ENCODE data around the gene TBC1D7. TPM values are rescaled to one million over a fixed set of nuclear protein-coding genes. Genes with fewer than 3 reads are reported as not detected.

The TBC1D7 gene
- polyA plus RNA-seq, 1 of the 3 experiments (the other 2 are of a cell fraction), result 25.2 TPM

DNA sequence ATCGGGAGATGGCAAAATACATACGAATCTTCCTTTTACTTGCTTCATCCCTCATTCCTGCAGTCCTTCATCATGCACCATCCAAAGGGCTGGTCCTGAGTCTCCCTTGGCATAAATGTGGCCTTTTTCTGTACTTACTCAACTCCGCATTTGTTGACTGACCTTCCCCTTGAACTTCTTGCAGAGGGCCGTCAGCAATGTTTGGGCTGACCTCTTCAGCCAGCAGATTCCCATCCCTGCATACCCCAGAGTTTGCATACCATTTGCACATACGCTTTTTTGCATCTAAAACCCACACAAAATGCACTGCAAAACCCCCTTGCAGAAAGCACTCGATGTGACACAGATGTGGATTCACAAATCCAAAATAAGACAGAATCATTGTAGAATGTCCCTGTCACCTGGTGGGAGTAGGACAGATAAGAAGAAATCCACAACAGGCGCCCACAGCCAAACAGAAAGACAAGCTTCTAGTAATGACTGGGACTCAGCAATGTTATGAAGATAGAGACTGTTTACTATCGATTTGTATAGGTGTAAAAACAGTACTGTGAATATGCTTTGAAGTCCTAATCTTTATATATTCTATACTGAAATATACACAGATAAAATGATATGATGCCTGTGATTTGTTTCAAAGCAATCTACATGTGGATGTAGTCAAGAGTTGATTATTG, 45.8 kb downstream of the TBC1D7 start:
- Histone ChIP-seq H3K9ac (no peak overlapping the region), H3K27ac (ENCODE audit: low read depth in 2 of 2, low read length in 1 of 2) (no peak overlapping the region), H3K9me3 (no peaks in the 10 kb centered on the region), H3K79me2 (ENCODE audit: insufficient read depth) (no peaks in the 10 kb centered on the region), H3K4me1 (ENCODE audit: control insufficient read depth in 1 of 2, insufficient read depth in 2 of 2, low read depth in 1 of 2, low read length in 1 of 2) (no peaks in the 10 kb centered on the region; a peak in 1 of 4 replicates), H3K36me3 (replicated peaks in 1 of 2; ENCODE audit: control insufficient read depth in 1 of 2, insufficient read depth in 2 of 2, low read length in 1 of 2) (no peaks in the 10 kb centered on the region), H3K4me2 (no peak overlapping the region), H4K20me1 (ENCODE audit: insufficient read depth) (no peaks in the 10 kb centered on the region), H3K9me2 (no peaks in the 10 kb centered on the region), H3K4me3 (ENCODE audit: low read depth in 2 of 2, low read length in 1 of 2) (no peak overlapping the region), H3F3A (replicated peaks; ENCODE audit: insufficient read depth) (no peaks in the 10 kb centered on the region), H3K27me3 (ENCODE audit: insufficient read depth) (no peaks in the 10 kb centered on the region), H2AFZ (ENCODE audit: low read depth) (no peak overlapping the region)
- DNase-seq, result no peak
- 72% methylated on average over 8 of the region's 8 CpGs for WGBS (ENCODE audit: low lambda C conversion rate)
- ChIA-PET CTCF (no interaction called here), POLR2A (no interaction called here)
- TF ChIP-seq RXRA (IDR thresholded peaks at IDR 0.05; ENCODE audit: borderline replicate concordance, low read depth) (no peak), FOXM1 (IDR thresholded peaks at IDR 0.05; ENCODE audit: low read depth) (no peak), TAF1 (IDR thresholded peaks at IDR 0.05; ENCODE audit: borderline replicate concordance, low read depth, low read length) (no peak), GATA2 (CRISPR knock-in tag; IDR thresholded peaks at IDR 0.05) (no peak), EP300 (IDR thresholded peaks at IDR 0.05; ENCODE audit: borderline replicate concordance in 1 of 2, low read depth in 1 of 2, low read length in 1 of 2) (no peak), SIN3A (IDR thresholded peaks at IDR 0.05; ENCODE audit: borderline replicate concordance, low read depth, low read length) (no peak), NRF1 (IDR thresholded peaks at IDR 0.05; ENCODE audit: low read depth, low read length) (no peak)
- TF ChIP-seq, protein P1, sequence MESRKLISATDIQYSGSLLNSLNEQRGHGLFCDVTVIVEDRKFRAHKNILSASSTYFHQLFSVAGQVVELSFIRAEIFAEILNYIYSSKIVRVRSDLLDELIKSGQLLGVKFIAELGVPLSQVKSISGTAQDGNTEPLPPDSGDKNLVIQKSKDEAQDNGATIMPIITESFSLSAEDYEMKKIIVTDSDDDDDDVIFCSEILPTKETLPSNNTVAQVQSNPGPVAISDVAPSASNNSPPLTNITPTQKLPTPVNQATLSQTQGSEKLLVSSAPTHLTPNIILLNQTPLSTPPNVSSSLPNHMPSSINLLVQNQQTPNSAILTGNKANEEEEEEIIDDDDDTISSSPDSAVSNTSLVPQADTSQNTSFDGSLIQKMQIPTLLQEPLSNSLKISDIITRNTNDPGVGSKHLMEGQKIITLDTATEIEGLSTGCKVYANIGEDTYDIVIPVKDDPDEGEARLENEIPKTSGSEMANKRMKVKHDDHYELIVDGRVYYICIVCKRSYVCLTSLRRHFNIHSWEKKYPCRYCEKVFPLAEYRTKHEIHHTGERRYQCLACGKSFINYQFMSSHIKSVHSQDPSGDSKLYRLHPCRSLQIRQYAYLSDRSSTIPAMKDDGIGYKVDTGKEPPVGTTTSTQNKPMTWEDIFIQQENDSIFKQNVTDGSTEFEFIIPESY (IDR thresholded peaks at IDR 0.05; ENCODE audit: borderline replicate concordance, low read depth), result no peak
- TF ChIP-seq, protein P2, sequence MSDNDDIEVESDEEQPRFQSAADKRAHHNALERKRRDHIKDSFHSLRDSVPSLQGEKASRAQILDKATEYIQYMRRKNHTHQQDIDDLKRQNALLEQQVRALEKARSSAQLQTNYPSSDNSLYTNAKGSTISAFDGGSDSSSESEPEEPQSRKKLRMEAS (IDR thresholded peaks at IDR 0.05; ENCODE audit: low read depth), result no peak

DNA sequence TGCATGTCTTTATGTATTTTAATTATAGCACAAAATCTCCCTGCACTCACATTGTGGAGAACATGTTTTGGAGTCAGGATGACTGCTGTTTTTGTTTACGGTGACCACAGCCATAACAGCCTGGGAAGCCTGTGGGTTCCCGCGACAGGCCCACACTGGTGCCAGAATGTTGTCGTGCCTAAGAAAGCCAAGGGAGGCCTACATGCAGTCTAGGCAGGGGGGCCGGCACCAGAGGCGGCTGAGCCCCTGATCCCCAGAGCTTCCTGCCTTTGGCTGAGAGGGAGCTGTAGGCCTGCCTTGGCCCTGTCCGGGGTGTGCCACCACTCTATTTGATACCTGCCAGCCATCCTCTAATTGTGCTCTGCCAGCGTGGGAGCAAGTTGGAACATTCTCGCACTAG, 46.7 kb downstream of the TBC1D7 start:
- ChIA-PET POLR2A (no interaction called here), CTCF (no interaction called here)
- no peaks in the 10 kb centered on the region; a peak in 1 of 4 replicates for H3K4me1 ChIP-seq (ENCODE audit: control insufficient read depth in 1 of 2, insufficient read depth in 2 of 2, low read depth in 1 of 2, low read length in 1 of 2)
- H3K27me3 ChIP-seq (ENCODE audit: insufficient read depth), result no peaks in the 10 kb centered on the region
- H3K4me3 ChIP-seq (ENCODE audit: low read depth in 2 of 2, low read length in 1 of 2), result no peak overlapping the region
- no peak for DNase-seq
- no peaks in the 10 kb centered on the region for H3K79me2 ChIP-seq (ENCODE audit: insufficient read depth)
- no peak overlapping the region for H3K27ac ChIP-seq (ENCODE audit: low read depth in 2 of 2, low read length in 1 of 2)
- no peak overlapping the region for H3K9ac ChIP-seq
- H3K9me3 ChIP-seq, result no peaks in the 10 kb centered on the region
- no peaks in the 10 kb centered on the region for H4K20me1 ChIP-seq (ENCODE audit: insufficient read depth)
- no peaks in the 10 kb centered on the region for H3K9me2 ChIP-seq
- H3F3A ChIP-seq (replicated peaks; ENCODE audit: insufficient read depth), result no peaks in the 10 kb centered on the region
- 95% methylated on average over 3 of the region's 9 CpGs for WGBS (ENCODE audit: low lambda C conversion rate)
- TF ChIP-seq EZH2phosphoT487 (IDR thresholded peaks at IDR 0.05; ENCODE audit: borderline replicate concordance, low read depth), result no peak
- TF ChIP-seq NFIC (IDR thresholded peaks at IDR 0.05; ENCODE audit: borderline replicate concordance), result no peak
- TF ChIP-seq FOXM1 (IDR thresholded peaks at IDR 0.05; ENCODE audit: low read depth), result no peak
- TF ChIP-seq, protein P3, sequence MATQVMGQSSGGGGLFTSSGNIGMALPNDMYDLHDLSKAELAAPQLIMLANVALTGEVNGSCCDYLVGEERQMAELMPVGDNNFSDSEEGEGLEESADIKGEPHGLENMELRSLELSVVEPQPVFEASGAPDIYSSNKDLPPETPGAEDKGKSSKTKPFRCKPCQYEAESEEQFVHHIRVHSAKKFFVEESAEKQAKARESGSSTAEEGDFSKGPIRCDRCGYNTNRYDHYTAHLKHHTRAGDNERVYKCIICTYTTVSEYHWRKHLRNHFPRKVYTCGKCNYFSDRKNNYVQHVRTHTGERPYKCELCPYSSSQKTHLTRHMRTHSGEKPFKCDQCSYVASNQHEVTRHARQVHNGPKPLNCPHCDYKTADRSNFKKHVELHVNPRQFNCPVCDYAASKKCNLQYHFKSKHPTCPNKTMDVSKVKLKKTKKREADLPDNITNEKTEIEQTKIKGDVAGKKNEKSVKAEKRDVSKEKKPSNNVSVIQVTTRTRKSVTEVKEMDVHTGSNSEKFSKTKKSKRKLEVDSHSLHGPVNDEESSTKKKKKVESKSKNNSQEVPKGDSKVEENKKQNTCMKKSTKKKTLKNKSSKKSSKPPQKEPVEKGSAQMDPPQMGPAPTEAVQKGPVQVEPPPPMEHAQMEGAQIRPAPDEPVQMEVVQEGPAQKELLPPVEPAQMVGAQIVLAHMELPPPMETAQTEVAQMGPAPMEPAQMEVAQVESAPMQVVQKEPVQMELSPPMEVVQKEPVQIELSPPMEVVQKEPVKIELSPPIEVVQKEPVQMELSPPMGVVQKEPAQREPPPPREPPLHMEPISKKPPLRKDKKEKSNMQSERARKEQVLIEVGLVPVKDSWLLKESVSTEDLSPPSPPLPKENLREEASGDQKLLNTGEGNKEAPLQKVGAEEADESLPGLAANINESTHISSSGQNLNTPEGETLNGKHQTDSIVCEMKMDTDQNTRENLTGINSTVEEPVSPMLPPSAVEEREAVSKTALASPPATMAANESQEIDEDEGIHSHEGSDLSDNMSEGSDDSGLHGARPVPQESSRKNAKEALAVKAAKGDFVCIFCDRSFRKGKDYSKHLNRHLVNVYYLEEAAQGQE (IDR thresholded peaks at IDR 0.05; ENCODE audit: low read depth, low read length), result no peak
- TF ChIP-seq YY1 (IDR thresholded peaks at IDR 0.05; ENCODE audit: low read depth), result no peak
- TF ChIP-seq POLR2AphosphoS5 (IDR thresholded peaks at IDR 0.05; ENCODE audit: low read depth, low read length), result no peak
- TF ChIP-seq, protein P4, sequence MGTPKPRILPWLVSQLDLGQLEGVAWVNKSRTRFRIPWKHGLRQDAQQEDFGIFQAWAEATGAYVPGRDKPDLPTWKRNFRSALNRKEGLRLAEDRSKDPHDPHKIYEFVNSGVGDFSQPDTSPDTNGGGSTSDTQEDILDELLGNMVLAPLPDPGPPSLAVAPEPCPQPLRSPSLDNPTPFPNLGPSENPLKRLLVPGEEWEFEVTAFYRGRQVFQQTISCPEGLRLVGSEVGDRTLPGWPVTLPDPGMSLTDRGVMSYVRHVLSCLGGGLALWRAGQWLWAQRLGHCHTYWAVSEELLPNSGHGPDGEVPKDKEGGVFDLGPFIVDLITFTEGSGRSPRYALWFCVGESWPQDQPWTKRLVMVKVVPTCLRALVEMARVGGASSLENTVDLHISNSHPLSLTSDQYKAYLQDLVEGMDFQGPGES (IDR thresholded peaks at IDR 0.05; ENCODE audit: low read depth, low read length), result no peak
- TF ChIP-seq TEAD4 (IDR thresholded peaks at IDR 0.05; ENCODE audit: borderline replicate concordance, insufficient read depth), result no peak
- no peak for TF ChIP-seq JUND (IDR thresholded peaks at IDR 0.05)
- TF ChIP-seq, protein P5, sequence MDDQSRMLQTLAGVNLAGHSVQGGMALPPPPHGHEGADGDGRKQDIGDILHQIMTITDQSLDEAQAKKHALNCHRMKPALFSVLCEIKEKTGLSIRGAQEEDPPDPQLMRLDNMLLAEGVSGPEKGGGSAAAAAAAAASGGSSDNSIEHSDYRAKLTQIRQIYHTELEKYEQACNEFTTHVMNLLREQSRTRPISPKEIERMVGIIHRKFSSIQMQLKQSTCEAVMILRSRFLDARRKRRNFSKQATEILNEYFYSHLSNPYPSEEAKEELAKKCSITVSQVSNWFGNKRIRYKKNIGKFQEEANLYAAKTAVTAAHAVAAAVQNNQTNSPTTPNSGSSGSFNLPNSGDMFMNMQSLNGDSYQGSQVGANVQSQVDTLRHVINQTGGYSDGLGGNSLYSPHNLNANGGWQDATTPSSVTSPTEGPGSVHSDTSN (IDR thresholded peaks at IDR 0.05), result no peak
- TF ChIP-seq SMC3 (IDR thresholded peaks at IDR 0.05; ENCODE audit: low read depth, low read length), result no peak
- TF ChIP-seq MEF2A (IDR thresholded peaks at IDR 0.05; ENCODE audit: borderline replicate concordance, low read depth), result no peak
- H3K36me3 ChIP-seq (replicated peaks in 1 of 2; ENCODE audit: control insufficient read depth in 1 of 2, insufficient read depth in 2 of 2, low read length in 1 of 2), result no peaks in the 10 kb centered on the region
- no peak overlapping the region for H2AFZ ChIP-seq (ENCODE audit: low read depth)
- H3K4me2 ChIP-seq, result no peak overlapping the region

Data from SK-N-SH (cell line).